SJCRH30 (cell line): ENCODE data around the gene CFAP251. TPM values are rescaled to one million over a fixed set of nuclear protein-coding genes. Genes with fewer than 3 reads are reported as not detected.
"Not testable (repeated sequence)": the region's sequence is repeated elsewhere in the genome, so short reads cannot be mapped to it uniquely, and the experiment has no call there.

ENCODE experiments used
- DNase-seq, 2 experiments: peaks; one replicate each; pipeline ENCODE4 v3.0.0-alpha.2; 2015 to 2020
- H3K27ac ChIP-seq: fragments of 250-450 bp; sonication (Bioruptor Pico); 2 replicates; pipeline ENCODE4 v1.5.1; 2020; ENCODE audit warnings: mild to moderate bottlenecking, moderate library complexity
- H3K27me3 ChIP-seq: fragments of 250-450 bp; sonication (Bioruptor Pico); 2 replicates; pipeline ENCODE4 v1.5.1; 2020; ENCODE audit warnings: mild to moderate bottlenecking, moderate library complexity
- H3K36me3 ChIP-seq: fragments of 250-450 bp; sonication (Bioruptor Pico); 2 replicates; pipeline ENCODE4 v1.5.1; 2020; ENCODE audit warnings: mild to moderate bottlenecking, moderate library complexity
- H3K4me1 ChIP-seq: fragments of 250-450 bp; sonication (Bioruptor Pico); 2 replicates; pipeline ENCODE4 v1.5.1; 2020; ENCODE audit warnings: mild to moderate bottlenecking, moderate library complexity
- H3K4me3 ChIP-seq: fragments of 250-450 bp; sonication (Bioruptor Pico); 2 replicates; pipeline ENCODE4 v1.5.1; 2020; ENCODE audit warnings: mild to moderate bottlenecking, moderate library complexity
- H3K9me3 ChIP-seq: fragments of 250-450 bp; sonication (Bioruptor Pico); replicated peaks from 2 replicates; pipeline ENCODE4 v1.5.1; 2020; ENCODE audit warnings: mild to moderate bottlenecking, moderate library complexity
- total RNA-seq: library from RNA; depleted of rRNA; stranded (reverse); fragments of >200 nt; shearing (Covaris generic); gene quantifications from 2 replicates; pipeline ENCODE4 v1.2.3, GENCODE V29; 2014

CFAP251 gene
- total RNA-seq, 1 experiment from 2014 or later: 0.45 TPM

DNA sequence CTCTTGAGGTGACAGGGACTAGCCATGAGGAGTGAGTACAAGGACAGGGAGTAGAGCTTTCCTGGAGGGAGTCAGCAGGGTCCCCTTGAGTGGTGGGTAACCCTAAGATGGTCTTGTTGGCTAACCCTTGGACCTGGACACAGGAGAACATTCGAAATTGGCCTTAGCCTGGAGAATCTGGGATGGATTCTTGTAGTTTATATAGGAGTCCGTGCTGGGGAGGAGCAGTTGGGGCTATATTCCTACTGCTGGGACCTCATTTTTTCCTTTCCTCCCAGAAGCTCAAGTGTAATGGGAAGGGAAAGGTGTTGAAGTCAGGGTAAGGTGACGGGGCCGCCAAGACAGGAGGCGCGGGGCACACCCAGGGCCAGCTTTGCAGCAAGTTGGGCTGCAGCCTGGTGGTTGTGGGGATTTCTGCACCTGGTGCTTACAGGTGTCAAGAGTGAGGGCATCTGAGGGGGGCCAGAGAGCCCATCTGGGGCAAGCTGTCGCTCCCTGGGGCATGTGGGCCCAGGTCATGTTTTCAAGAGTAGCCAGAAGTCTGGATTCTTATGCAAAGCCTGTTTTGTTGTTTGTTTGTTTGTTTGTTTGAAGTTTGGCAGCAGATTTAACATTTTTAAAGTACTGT lies 108.4 kb downstream of the CFAP251 start:
- no peak for DNase-seq
- Histone ChIP-seq H3K9me3 (no peaks in the 10 kb centered on the region), H3K27me3 (no peaks in the 10 kb centered on the region), H3K27ac (no peak overlapping the region), H3K4me1 (peaks cover 10% of the 10 kb centered on the region; the same call in 1 of the 2 replicates), H3K36me3 (no peaks in the 10 kb centered on the region), H3K4me3 (no peak overlapping the region)

DNA sequence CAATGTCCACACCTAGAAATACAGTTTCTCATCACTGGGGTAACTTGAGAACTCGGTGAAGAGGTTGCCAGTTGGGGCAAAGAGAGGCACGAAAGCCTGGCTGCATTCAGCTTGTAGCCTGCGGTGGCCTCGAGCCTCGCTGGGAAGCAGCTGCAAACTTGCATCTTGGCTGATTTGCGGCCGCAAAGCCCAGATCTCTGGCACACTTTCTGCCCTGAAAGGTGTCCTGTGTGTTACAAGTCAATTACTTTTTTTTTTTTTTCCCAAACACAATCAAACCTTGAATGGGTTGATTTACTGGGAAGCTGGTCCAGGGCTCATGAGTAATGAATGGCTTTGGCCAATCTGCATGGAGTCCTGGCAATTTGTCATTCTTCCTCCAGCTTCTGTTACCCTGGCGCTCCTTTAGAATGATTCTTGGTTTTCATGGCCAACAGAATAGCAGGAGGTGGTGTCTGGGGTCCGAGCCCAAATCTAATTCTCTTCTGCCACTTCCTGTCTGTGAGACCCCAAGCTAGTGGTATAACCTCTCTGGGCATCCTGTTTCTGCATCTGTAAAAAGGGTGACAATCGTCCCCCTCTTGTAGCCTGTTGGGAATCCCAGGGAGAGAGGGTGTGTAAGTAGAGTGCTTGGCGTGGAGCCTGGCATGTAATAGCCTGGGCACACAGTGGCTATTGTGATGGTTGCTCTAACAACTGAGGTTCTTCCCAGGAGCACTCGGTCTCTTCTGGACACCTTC lies 109.9 kb downstream of the CFAP251 start:
- Histone ChIP-seq H3K9me3 (no peaks in the 10 kb centered on the region), H3K27me3 (no peaks in the 10 kb centered on the region), H3K36me3 (no peaks in the 10 kb centered on the region), H3K4me1 (peaks cover 10% of the 10 kb centered on the region; the same call in 1 of the 2 replicates), H3K4me3 (no peak overlapping the region), H3K27ac (no peak overlapping the region)
- peak; percentile 67 to 77 for DNase-seq

DNA sequence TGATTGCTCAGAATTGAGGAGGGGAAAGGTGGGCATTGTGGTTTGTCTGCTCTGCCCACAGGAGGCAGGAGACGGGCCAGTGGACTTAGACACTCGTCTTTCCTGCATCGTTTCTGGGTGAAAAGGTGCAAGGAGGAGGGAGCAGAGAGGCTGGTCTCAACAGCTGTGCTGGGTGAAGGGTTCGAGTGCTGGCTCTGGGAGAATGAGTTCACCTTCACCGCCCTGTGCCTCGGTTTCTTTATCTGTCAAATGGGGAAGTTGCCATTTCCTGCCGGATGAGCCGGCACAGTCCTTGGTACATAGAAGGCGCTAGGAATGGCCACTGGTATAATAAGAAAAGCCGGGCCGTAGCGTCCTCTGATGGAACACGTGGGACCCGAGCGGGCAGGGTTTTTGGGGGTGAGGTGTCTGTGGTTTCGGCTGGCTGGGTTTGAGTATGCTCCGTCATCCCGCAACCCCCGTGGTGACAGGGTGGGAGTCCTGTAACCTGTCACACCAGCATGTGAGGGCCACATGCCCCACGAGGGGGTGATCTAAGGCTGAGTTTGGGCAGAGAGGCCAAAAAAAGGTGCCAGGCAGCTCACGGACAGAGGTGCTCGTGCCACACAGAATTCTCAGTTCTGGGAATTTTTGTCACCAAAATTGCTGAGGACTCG lies 110.6 kb downstream of the CFAP251 start:
- Histone ChIP-seq H3K36me3 (no peaks in the 10 kb centered on the region), H3K9me3 (no peaks in the 10 kb centered on the region), H3K4me1 (peaks cover 10% of the 10 kb centered on the region; the same call in 1 of the 2 replicates), H3K4me3 (no peak overlapping the region), H3K27ac (no peak overlapping the region), H3K27me3 (no peaks in the 10 kb centered on the region)
- no peak for DNase-seq

DNA sequence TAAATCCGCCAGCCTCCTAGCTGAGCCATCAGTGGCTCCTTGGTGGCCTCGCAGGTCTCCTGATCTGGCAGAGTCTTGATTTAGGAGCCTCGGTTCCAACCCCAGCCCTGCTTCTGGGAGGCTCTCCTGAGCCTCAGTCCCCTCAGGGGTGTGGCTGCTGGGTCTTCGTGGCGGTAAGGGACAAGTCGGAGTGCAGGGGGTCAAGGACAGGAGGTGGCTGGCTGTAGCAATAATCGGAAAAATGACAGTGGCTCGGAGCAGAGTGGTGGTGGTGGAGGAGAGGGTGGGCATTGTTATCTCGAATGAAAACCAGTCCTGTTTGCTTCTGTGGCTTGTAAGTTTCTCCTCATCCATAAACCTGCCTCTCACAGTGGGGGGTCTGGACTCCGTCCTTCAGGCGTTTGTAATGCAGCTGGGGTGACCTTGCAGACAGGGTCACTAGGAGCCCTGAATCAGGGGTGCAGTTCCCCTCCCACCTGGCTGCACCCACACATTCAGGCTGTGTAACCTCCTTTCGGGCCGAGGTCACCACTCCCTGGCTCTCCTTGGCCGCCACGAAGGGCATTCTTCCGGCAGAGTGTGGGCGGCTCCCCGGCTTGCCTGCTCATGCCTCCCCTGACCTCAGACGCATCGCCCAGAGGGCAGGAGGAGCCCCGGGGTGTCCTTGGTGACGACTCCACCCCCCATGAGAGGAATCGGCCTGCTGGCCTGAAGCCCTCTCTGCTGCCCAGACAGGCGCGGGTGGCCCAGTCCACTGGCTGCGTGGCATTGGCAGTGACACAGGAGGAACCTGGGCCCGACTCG lies 111.4 kb downstream of the CFAP251 start:
- DNase-seq: no peak
- H3K4me3 ChIP-seq: no peak overlapping the region

DNA sequence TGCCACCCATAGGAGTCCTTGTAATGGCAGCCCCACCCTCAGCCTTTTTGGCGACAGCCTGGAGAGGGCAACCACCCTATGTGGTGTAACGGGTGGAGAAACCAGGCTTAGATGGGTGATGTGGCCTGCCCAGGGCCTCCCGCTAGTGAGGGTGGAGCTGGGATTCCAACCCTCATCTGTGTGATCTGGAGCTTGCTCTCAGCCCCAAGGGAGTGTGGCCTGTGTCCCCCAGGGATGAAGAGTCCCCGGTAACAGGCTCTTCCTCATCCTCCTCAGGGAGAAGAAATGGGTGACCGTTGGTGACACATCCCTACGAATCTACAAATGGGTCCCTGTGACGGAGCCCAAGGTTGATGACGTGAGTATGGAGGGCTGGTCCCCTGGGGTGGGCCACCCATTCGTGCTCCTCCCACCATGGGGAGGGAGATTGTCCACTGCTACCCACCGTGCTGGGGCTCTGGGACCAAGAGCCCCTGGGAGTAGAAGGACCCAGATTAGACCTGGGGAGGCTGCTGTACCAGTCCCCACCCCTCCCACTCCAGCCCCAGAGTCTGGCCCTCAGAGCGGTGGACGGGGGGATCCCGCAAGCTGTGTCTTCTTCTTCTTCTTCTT lies 112.1 kb downstream of the CFAP251 start:
- no peak overlapping the region for H3K27ac ChIP-seq
- H3K36me3 ChIP-seq: no peaks in the 10 kb centered on the region
- no peak for DNase-seq
- no peak overlapping the region for H3K4me3 ChIP-seq
- peaks cover 10% of the 10 kb centered on the region; the same call in 1 of the 2 replicates for H3K4me1 ChIP-seq
- H3K9me3 ChIP-seq: no peaks in the 10 kb centered on the region
- no peaks in the 10 kb centered on the region for H3K27me3 ChIP-seq

More for the DNA sequence above, 111.4 kb downstream of the CFAP251 start:
- Histone ChIP-seq H3K36me3 (no peaks in the 10 kb centered on the region), H3K4me1 (peaks cover 10% of the 10 kb centered on the region; the same call in 1 of the 2 replicates), H3K27ac (no peak overlapping the region), H3K9me3 (no peaks in the 10 kb centered on the region), H3K27me3 (no peaks in the 10 kb centered on the region)

DNA sequence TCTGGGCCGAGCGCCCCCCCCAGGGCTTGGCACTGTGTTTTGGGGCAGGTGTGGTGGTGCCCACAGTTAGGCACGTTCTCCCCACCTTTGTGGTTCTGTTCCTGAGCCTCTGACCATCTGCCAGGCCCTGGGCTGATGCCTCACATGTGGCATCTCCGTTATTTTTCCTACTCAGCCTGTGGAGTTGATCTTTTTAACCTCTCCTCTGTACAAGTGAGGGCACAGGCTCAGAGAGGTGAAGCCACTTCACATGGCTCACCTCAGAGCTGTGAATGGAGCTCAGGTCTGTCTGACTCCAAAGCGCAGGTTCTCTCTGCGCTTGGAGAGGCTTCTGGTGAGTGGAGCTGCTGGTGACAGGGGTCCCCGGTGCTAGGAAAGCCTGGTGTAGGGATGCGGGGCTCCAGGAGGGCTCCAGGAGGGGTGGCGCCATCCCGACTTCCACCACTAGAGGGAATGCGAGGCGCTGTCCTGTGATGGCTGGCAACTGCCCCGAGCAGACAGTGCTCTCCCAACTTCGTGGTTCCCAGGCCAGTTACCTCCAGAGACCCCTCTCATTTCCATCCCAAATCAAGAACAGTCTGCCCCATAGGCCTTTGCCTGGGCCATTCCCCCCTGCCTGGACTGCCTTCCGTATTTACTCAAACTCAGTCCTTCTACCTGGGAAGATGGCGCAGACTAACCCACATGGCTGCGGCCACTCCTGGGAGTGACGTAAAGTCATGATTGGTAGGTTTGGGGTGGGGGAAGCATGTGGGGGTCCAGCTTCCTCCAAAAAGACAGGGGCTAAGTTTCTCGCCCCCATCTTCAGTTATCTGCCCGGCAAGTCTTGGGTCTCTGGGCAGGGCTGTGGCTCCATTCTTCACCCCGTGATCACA lies 113.2 kb downstream of the CFAP251 start:
- Histone ChIP-seq H3K4me3 (no peak overlapping the region), H3K36me3 (no peaks in the 10 kb centered on the region), H3K27ac (no peak overlapping the region), H3K4me1 (peaks cover 10% of the 10 kb centered on the region; the same call in 1 of the 2 replicates), H3K27me3 (no peaks in the 10 kb centered on the region), H3K9me3 (no peaks in the 10 kb centered on the region)
- peak; percentile 32 to 57 for DNase-seq

DNA sequence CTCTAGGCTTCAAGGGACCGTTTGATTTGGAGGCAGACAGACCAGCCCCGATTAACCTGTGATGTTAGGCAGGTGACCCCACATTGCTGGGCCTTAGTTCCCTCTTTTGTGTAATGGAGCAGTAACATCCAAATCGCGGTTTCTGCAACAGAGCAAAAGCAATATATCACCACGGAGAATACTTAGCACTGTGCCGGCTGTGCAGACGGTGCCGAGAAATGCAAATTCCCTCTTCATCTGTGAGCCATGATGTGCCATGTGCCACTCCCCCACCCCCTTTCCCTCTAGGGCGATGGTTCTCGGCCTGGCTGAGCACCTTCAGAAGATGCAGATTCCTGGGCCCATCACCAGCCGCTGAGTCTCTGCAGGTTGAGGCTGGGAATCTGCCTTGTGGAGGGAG lies 114.2 kb downstream of the CFAP251 start:
- Histone ChIP-seq H3K9me3 (no peaks in the 10 kb centered on the region), H3K27me3 (no peaks in the 10 kb centered on the region), H3K36me3 (no peaks in the 10 kb centered on the region), H3K27ac (no peak overlapping the region), H3K4me1 (peaks cover 10% of the 10 kb centered on the region; the same call in 1 of the 2 replicates), H3K4me3 (no peak overlapping the region)
- DNase-seq: no peak

DNA sequence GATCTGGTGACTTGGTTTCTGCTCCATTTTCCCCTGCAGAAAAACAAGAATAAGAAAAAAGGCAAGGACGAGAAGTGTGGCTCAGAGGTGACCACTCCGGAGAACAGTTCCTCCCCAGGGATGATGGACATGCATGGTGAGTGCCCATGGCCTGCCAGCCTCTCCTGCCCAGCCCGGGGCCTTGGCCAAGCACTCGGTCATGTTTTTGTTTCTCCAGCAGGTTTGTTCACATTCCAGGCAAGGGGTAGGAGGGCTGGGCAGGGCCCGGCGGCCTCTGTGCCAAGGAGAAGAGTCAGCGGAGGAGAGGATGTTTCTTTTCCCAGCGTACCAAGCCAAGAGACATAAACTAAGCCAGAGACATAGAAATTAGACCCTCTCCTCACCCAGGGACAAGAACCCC lies 116.9 kb downstream of the CFAP251 start:
- H3K4me3 ChIP-seq: no peak overlapping the region
- H3K27ac ChIP-seq: no peak overlapping the region
- H3K9me3 ChIP-seq: no peaks in the 10 kb centered on the region
- DNase-seq: no peak
- no peaks in the 10 kb centered on the region for H3K36me3 ChIP-seq
- H3K27me3 ChIP-seq: no peaks in the 10 kb centered on the region
- no peaks in the 10 kb centered on the region for H3K4me1 ChIP-seq

DNA sequence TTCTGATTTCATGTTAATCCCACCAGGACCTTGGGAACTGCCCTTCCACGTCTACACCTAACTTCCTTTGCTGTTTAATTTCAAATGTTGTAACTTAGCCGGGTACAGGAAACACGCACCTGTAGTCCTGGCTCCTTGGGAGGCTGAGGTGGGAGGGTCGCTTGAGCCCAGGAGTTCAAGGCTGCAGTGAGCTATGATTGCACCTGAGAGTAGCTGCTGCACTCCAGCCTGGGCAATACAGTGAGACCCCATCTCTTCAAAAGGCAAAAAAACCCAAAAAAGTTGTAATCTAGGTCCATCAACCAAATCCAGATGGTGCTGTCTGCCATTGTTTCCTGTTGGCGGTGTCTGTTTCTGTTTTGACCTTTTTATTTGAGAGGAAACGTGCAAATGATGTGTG lies 117.8 kb downstream of the CFAP251 start:
- Histone ChIP-seq H3K36me3 (no peaks in the 10 kb centered on the region), H3K9me3 (no peaks in the 10 kb centered on the region), H3K27me3 (no peaks in the 10 kb centered on the region), H3K4me3 (no peak overlapping the region), H3K4me1 (no peaks in the 10 kb centered on the region), H3K27ac (no peak overlapping the region)
- DNase-seq: no peak

DNA sequence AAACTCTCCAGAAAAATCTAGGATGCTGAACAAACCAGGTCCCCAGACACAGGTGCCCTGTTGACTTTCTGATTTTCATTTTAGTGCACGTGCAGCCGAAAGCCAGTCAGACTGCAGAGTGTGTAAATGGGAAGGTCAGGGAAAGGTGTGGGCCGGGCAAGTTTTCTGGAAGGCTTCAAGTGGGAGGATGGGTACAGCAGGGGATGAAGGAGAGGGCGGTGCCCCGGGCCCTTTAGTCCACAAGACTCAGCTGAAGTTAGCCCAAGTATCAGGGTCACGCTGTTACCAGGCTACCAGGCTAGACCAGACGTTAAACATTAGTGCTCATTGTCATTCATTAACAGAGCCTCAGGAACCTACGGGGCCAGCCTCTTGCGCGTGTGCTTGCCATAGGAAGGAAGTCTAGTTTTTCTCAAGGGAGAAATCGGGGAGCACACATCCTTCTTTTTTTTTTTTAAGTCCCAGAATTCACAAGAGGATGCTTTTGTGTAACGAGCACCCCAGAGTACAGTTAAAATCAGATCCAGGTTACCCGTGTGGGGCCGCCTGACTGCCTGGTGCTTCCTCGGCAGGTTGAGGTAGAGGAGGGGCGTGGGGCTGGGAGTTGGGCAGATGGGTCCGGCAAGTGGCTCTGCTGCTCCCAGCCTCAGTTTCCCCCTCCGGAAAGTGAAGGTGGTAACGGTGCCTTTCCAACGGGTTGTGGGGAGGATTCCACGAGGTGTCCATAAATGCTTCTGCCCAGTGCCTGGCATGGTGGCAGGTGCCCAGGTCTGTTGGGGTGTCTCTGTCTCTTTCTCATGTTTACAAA lies 122.4 kb downstream of the CFAP251 start:
- Histone ChIP-seq H3K27me3 (no peaks in the 10 kb centered on the region), H3K36me3 (peaks cover 12% of the 10 kb centered on the region), H3K9me3 (no peaks in the 10 kb centered on the region), H3K27ac (no peak overlapping the region), H3K4me1 (no peaks in the 10 kb centered on the region), H3K4me3 (no peak overlapping the region)
- no peak for DNase-seq

DNA sequence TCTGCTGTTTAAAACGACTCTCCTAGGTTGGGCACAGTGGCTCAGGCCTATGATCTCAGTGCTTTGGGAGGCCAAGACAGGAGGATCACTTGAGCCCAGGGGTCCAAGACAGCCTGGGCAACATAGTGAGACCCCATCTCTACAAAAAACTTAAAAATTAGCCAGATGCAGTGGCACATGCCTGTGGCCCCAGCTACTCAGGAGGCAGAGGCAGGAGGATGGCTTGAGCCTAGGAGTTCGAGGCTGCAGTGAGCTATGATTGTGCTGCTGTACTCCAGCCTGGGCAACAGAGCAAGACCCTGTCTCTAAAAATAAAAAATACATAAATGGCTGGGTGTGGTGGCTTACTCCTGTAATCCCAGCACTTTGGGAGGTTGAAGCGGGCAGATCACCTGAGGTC lies 123.1 kb downstream of the CFAP251 start:
- not testable (repeated sequence) for H3K27me3 ChIP-seq, H3K27ac ChIP-seq, H3K4me1 ChIP-seq, H3K4me3 ChIP-seq, H3K9me3 ChIP-seq, DNase-seq
- peaks cover 12% of the 10 kb centered on the region for H3K36me3 ChIP-seq

DNA sequence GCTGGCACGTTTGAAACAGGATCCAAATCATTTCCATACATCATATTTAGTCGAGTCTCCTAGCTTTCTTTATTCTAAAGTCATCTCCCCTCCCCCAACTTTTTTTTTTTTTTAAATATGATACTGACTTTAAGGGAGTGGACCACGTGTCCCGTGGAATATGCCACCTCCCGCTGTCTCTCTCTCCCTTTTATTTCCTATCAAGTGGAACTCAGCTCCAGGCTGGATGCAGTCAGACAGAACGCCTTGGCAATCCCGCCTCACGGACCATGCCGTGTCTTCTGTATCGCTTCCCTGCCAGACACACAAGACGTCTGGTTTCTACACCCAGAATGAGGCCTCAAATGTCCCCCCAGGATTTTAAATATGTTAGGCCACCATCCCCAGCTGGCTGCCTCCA lies 124.5 kb downstream of the CFAP251 start:
- Histone ChIP-seq H3K4me3 (no peak overlapping the region), H3K4me1 (no peaks in the 10 kb centered on the region), H3K27ac (no peak overlapping the region), H3K9me3 (no peaks in the 10 kb centered on the region), H3K27me3 (no peaks in the 10 kb centered on the region), H3K36me3 (peaks cover 12% of the 10 kb centered on the region)
- DNase-seq: no peak

DNA sequence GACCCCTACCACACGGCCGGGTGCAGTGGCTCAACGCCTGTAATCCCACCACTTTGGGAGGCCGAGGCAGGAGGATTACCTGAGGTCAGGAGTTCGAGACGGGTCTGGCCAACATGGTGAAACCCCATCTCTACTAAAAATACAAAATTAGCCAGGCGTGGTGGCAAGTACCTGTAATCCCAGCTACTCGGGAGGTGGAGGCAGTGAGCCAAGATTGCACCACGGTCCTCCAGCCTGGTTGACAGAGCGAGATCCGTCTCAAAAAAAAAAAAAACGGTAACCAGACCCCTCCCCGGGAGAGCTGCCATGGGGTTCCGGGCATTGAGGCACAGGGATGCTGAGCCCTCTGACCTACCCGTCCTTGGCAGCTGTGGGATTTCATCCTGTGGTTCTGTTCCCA lies 125.1 kb downstream of the CFAP251 start:
- Histone ChIP-seq H3K4me1 (no peaks in the 10 kb centered on the region), H3K4me3 (no peak overlapping the region), H3K27ac (no peak overlapping the region), H3K9me3 (no peaks in the 10 kb centered on the region), H3K36me3 (peaks cover 12% of the 10 kb centered on the region), H3K27me3 (no peaks in the 10 kb centered on the region)
- DNase-seq: no peak
